Esophagus muscularis mucosa (tissue), 3 donors: ENCODE data around the gene ZNF396.

Experiments used
- CTCF ChIP-seq, 3 experiments: fragments of 200-600 bp in 2 of 3; fragments of 450-650 bp in 1 of 3; sonication (generic) in 2 of 3; IDR thresholded peaks; one replicate each; pipeline ENCODE4 v1.5.1; 2017 to 2019; ENCODE audit warnings: antibody characterized with exemption in 3 of 3, mild to moderate bottlenecking in 2 of 3, moderate library complexity in 1 of 3
- POLR2A ChIP-seq: fragments of 450-650 bp; IDR thresholded peaks from one replicate; pipeline ENCODE4 v1.6.1; 2017; ENCODE audit warnings: antibody characterized with exemption, moderate library complexity, mild to moderate bottlenecking, low read depth
- POLR2AphosphoS5 ChIP-seq, 2 donors: sonication (generic); formaldehyde crosslinking; IDR thresholded peaks; one replicate each; pipeline ENCODE4 v1.6.1; 2017; ENCODE audit warnings: antibody characterized with exemption in 2 of 2

- TF ChIP-seq CTCF (IDR thresholded peaks at IDR 0.05): no peak
- TF ChIP-seq POLR2AphosphoS5 (IDR thresholded peaks at IDR 0.05): no peak
- TF ChIP-seq POLR2A: no peak
These were observed 12.0 kb upstream of the ZNF396 start for GRCh38 chr18:35389095-35389618.
